IMR-90 (cell line): ENCODE results near the gene CNDP2. TPM values are rescaled to one million over a fixed set of nuclear protein-coding genes. Genes with fewer than 3 reads are reported as not detected.

Experiments
- polyA plus RNA-seq, 3 experiments: library from polyadenylated mRNA; depleted of rRNA; stranded (reverse); fragments of >200 nt; gene quantifications; 2 replicates each; pipeline ENCODE4 v1.2.3, GENCODE V29; 2012; ENCODE audit warnings: low replicate concordance in 1 of 3
- total RNA-seq: library from RNA; depleted of rRNA; stranded (reverse); fragments of >200 nt; gene quantifications from 2 replicates; pipeline ENCODE4 v1.2.3, GENCODE V29; 2012; rRNA removed

The CNDP2 gene
- total and polyA plus RNA-seq, 2 of the 4 experiments (the other 2 are of a cell fraction), result 52.0 to 67.9 TPM

Other genes with a start within 250 kb of the CNDP2 start
- 13.4 and 43.0 TPM in 2 replicates for gene CYB5A, start 204.4 kb upstream of the CNDP2 start, total RNA-seq
- 47.9 and 49.5 TPM in 2 replicates for gene CYB5A, start 204.4 kb upstream of the CNDP2 start, polyA plus RNA-seq (2012; rRNA removed)
- gene C18orf63, start 180.5 kb upstream of the CNDP2 start, total RNA-seq, result not detected in 2 replicates
- gene C18orf63, start 180.5 kb upstream of the CNDP2 start, polyA plus RNA-seq (2012; rRNA removed), result not detected in 2 replicates
- gene DIPK1C, start 39.1 kb upstream of the CNDP2 start, total RNA-seq, result not detected in 2 replicates
- gene DIPK1C, start 39.1 kb upstream of the CNDP2 start, polyA plus RNA-seq (2012; rRNA removed), result not detected in 2 replicates
- gene CNDP1, start 38.1 kb downstream of the CNDP2 start, total RNA-seq, result not detected in 2 replicates
- gene CNDP1, start 38.1 kb downstream of the CNDP2 start, polyA plus RNA-seq (2012; rRNA removed), result not detected in 2 replicates
- 20.1 and 25.6 TPM in 2 replicates for gene ZNF407, start 101.5 kb downstream of the CNDP2 start, total RNA-seq
- 2.8 and 3.1 TPM in 2 replicates for gene ZNF407, start 101.5 kb downstream of the CNDP2 start, polyA plus RNA-seq (2012; rRNA removed)